OCI-LY1 (cell line): Measurements from ENCODE around the gene SLFN5.

Source experiments
- H2AFZ ChIP-seq: fragments of 200-600 bp; sonication (generic), shearing (Covaris generic); 2 replicates; pipeline ENCODE4 v1.6.0; 2014; ENCODE audit warnings: antibody characterized with exemption, mild to moderate bottlenecking, low read length
- H3F3A ChIP-seq: fragments of 200-600 bp; sonication (generic), shearing (Covaris generic); 2 replicates; pipeline ENCODE4 v1.6.0; 2014; ENCODE audit warnings: mild to moderate bottlenecking, antibody characterized with exemption, low read length, moderate library complexity; ENCODE audit not compliant: insufficient read depth
- H3K27ac ChIP-seq: fragments of 200-600 bp; sonication (generic); 2 replicates; pipeline ENCODE4 v1.5.1; 2014; ENCODE audit warnings: low read length, mixed run types, mild to moderate bottlenecking, low read depth; ENCODE audit not compliant: poor library complexity, severe bottlenecking
- H3K27me3 ChIP-seq: fragments of 200-600 bp; sonication (generic); 2 replicates; pipeline ENCODE4 v1.6.0; 2014; ENCODE audit warnings: antibody characterized with exemption, mild to moderate bottlenecking, low read length, moderate library complexity; ENCODE audit not compliant: insufficient read depth
- H3K36me3 ChIP-seq: fragments of 200-600 bp; sonication (generic); 2 replicates; pipeline ENCODE4 v1.6.1; 2014; ENCODE audit warnings: mild to moderate bottlenecking, antibody characterized with exemption, low read length, moderate library complexity, mixed read lengths; ENCODE audit not compliant: insufficient read depth
- H3K4me1 ChIP-seq: fragments of 200-600 bp; sonication (generic); 2 replicates; pipeline ENCODE4 v1.5.1; 2014; ENCODE audit warnings: mild to moderate bottlenecking, low read length, moderate library complexity; ENCODE audit not compliant: insufficient read depth, severe bottlenecking
- H3K4me2 ChIP-seq: fragments of 200-600 bp; sonication (generic), shearing (Covaris generic); 2 replicates; pipeline ENCODE4 v1.6.1; 2014; ENCODE audit warnings: low read length
- H3K4me3 ChIP-seq: fragments of 200-600 bp; sonication (generic); 2 replicates; pipeline ENCODE4 v1.5.1; 2014; ENCODE audit warnings: low read length, low read depth, mild to moderate bottlenecking, mixed read lengths; ENCODE audit not compliant: poor library complexity, severe bottlenecking
- H3K79me2 ChIP-seq: fragments of 200-600 bp; shearing (Covaris generic); 2 replicates; pipeline ENCODE4 v1.6.1; 2016; ENCODE audit warnings: mixed run types, low read length, mixed read lengths; ENCODE audit not compliant: insufficient read depth
- H3K9ac ChIP-seq: fragments of 200-600 bp; sonication (generic), shearing (Covaris generic); 2 replicates; pipeline ENCODE4 v1.6.1; 2014; ENCODE audit warnings: mild to moderate bottlenecking, low read length, mixed read lengths
- H3K9me2 ChIP-seq: fragments of 200-600 bp; sonication (generic), shearing (Covaris generic); 2 replicates; pipeline ENCODE4 v1.6.1; 2014; ENCODE audit warnings: low read depth, mild to moderate bottlenecking, low read length, mixed read lengths
- H3K9me3 ChIP-seq: fragments of 200-600 bp; shearing (Covaris generic); 2 replicates; pipeline ENCODE4 v1.6.1; 2014; ENCODE audit warnings: low read length, mixed read lengths
- H4K20me1 ChIP-seq: fragments of 200-600 bp; sonication (generic), shearing (Covaris generic); 2 replicates; pipeline ENCODE4 v1.6.0; 2016; ENCODE audit warnings: mild to moderate bottlenecking, low read length; ENCODE audit not compliant: insufficient read depth
- CTCF ChIP-seq: fragments of 200-600 bp; sonication (generic), shearing (Covaris generic); IDR thresholded peaks from 2 replicates; pipeline ENCODE4 v1.5.1; 2017; ENCODE audit warnings: mild to moderate bottlenecking, antibody characterized with exemption, low read length, moderate library complexity, mixed read lengths
- EZH2 ChIP-seq: fragments of 200-600 bp; sonication (generic), shearing (Covaris generic); IDR thresholded peaks from 2 replicates; pipeline ENCODE4 v1.8.0; 2017; ENCODE audit warnings: borderline replicate concordance, mixed run types, mild to moderate bottlenecking, antibody characterized with exemption, low read length, moderate library complexity, mixed read lengths

SLFN5 gene

GRCh38 chr17:35210741-35211140 lies 32.1 kb upstream of the SLFN5 start:
- no peak overlapping the region for H3K4me3 ChIP-seq
- no peaks in the 10 kb centered on the region for H3F3A ChIP-seq
- no peaks in the 10 kb centered on the region for H3K27me3 ChIP-seq
- no peaks in the 10 kb centered on the region for H3K9me2 ChIP-seq
- no peak overlapping the region for H3K4me2 ChIP-seq
- no peaks in the 10 kb centered on the region for H4K20me1 ChIP-seq
- no peak overlapping the region for H2AFZ ChIP-seq
- no peak overlapping the region for H3K27ac ChIP-seq
- no peaks in the 10 kb centered on the region for H3K79me2 ChIP-seq
- TF ChIP-seq CTCF (no peak), EZH2 (no peak)
- H3K9me3 ChIP-seq, result no peaks in the 10 kb centered on the region
- H3K4me1 ChIP-seq, result no peaks in the 10 kb centered on the region
- H3K9ac ChIP-seq, result no peak overlapping the region
- H3K36me3 ChIP-seq, result no peaks in the 10 kb centered on the region

DNA sequence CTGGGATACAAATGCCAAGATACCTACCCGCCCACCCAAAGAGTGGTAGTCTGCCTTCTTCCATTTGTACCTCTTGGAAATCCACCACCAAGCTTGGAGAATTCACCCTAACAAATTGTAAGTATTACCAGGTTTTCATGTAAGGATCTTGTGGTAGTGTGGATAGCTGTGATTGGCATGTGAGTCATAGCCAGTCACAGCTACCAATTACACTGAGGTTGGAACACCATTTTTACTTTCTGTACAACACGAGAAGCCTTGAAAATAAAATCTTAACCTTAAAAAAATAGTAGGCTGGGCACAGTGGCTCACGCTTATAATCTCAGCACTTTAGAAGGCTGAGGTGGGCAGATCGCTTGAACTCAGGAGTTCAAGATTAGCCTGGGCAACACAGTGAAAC lies 30.2 kb upstream of the SLFN5 start:
- no peaks in the 10 kb centered on the region for H3K9me3 ChIP-seq
- H3K4me3 ChIP-seq, result no peak overlapping the region
- no peaks in the 10 kb centered on the region for H3K9me2 ChIP-seq
- H3K79me2 ChIP-seq, result no peaks in the 10 kb centered on the region
- no peak overlapping the region for H3K4me2 ChIP-seq
- TF ChIP-seq EZH2 (no peak), CTCF (no peak)
- no peaks in the 10 kb centered on the region for H4K20me1 ChIP-seq
- H3K9ac ChIP-seq, result no peak overlapping the region
- H3K36me3 ChIP-seq, result no peaks in the 10 kb centered on the region
- no peaks in the 10 kb centered on the region for H3K4me1 ChIP-seq
- no peak overlapping the region for H2AFZ ChIP-seq
- no peaks in the 10 kb centered on the region for H3F3A ChIP-seq
- H3K27ac ChIP-seq, result no peak overlapping the region
- H3K27me3 ChIP-seq, result no peaks in the 10 kb centered on the region

DNA sequence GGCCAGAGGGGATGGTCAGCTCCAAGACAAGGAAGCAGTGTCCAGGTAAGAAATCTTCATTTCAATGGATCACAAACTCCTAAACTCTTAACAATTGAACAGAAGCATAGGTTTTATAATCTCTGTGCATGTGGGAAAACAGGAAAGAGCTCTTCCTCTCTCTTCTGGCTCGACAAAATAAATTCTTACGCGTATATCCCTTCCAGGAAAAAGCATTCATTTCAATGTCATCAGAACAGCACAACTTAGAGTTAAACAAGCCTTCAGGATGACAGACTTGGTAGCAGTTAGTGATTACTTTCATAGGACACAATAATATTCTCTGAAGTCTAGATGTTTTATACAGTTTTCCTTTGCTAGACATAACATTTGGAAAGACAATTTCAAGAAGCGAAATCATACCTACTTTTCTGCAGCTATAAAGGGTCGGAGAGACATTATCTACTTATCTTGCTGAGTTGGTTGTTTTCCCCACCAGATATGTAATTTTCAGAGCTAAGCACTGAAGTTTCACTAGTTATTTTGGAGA lies 29.4 kb upstream of the SLFN5 start:
- H3K36me3 ChIP-seq, result no peaks in the 10 kb centered on the region

More for the DNA sequence above, 29.4 kb upstream of the SLFN5 start:
- H3K27me3 ChIP-seq, result no peaks in the 10 kb centered on the region
- no peaks in the 10 kb centered on the region for H3K4me1 ChIP-seq
- H3K4me2 ChIP-seq, result no peak overlapping the region
- no peaks in the 10 kb centered on the region for H4K20me1 ChIP-seq
- TF ChIP-seq EZH2 (no peak), CTCF (no peak)
- H3K4me3 ChIP-seq, result no peak overlapping the region
- H2AFZ ChIP-seq, result no peak overlapping the region
- H3K79me2 ChIP-seq, result no peaks in the 10 kb centered on the region
- no peaks in the 10 kb centered on the region for H3K9me3 ChIP-seq
- H3F3A ChIP-seq, result no peaks in the 10 kb centered on the region
- no peak overlapping the region for H3K9ac ChIP-seq
- H3K9me2 ChIP-seq, result no peaks in the 10 kb centered on the region
- no peak overlapping the region for H3K27ac ChIP-seq
